CD4-positive, alpha-beta T cell (primary cell): ENCODE measurements around the gene MPRIP. TPM values are rescaled to one million over a fixed set of nuclear protein-coding genes. Genes with fewer than 3 reads are reported as not detected.

Experiments used
- ATAC-seq: fragments of 200-7000 bp; cut with Tn5 transposase; one replicate; pipeline ENCODE4 v1.10.0; 2022; ENCODE audit warnings: mild to moderate bottlenecking; ENCODE audit not compliant: poor library complexity
- CTCF ChIA-PET: fragments of 350-600 bp; sonication (Branson Sonifier 250); formaldehyde crosslinking; loops from one replicate; lab custom pipeline; 2021; ENCODE audit warnings: antibody characterized with exemption, inconsistent platforms; lab: Charles Lee
- POLR2A ChIA-PET: fragments of 350-600 bp; sonication (Branson Sonifier 250); formaldehyde crosslinking; loops from one replicate; lab custom pipeline; 2021; ENCODE audit warnings: antibody characterized with exemption, inconsistent platforms; lab: Charles Lee
- DNase-seq, 14 experiments: peaks; one replicate each; pipeline ENCODE4 v3.0.0-alpha.2; 2013 to 2020; ENCODE audit warnings: mixed read lengths in 2 of 14
- H3K27ac ChIP-seq, 2 donors: one replicate each; pipeline versions ENCODE4 v1.5.1 to v1.7.0; 2013; ENCODE audit warnings: low read length in 2 of 2, low read depth in 1 of 2, mild to moderate bottlenecking in 1 of 2
- H3K27me3 ChIP-seq, 2 experiments: 1 replicate in 1 of 2; 2 replicates in 1 of 2; pipeline versions ENCODE4 v1.6.1 to v1.7.0; 2013; ENCODE audit warnings: low read length in 2 of 2, control low read depth in 1 of 2, mild to moderate bottlenecking in 1 of 2, moderate library complexity in 1 of 2; ENCODE audit not compliant: insufficient read depth in 2 of 2, control insufficient read depth in 1 of 2
- H3K36me3 ChIP-seq: one replicate; pipeline ENCODE4 v1.6.1; 2013; ENCODE audit warnings: low read length, control low read depth; ENCODE audit not compliant: insufficient read depth
- H3K4me1 ChIP-seq: one replicate; pipeline ENCODE4 v1.6.1; 2013; ENCODE audit warnings: low read length, control low read depth; ENCODE audit not compliant: insufficient read depth
- H3K4me3 ChIP-seq: one replicate; pipeline ENCODE4 v1.5.1; 2013; ENCODE audit warnings: mild to moderate bottlenecking, low read length, moderate library complexity
- H3K9me3 ChIP-seq, 2 experiments: 1 replicate in 1 of 2; 2 replicates in 1 of 2; pipeline versions ENCODE4 v1.6.1 to v1.7.0; 2013; ENCODE audit warnings: low read length in 2 of 2, mild to moderate bottlenecking in 2 of 2, control low read depth in 1 of 2, moderate library complexity in 1 of 2; ENCODE audit not compliant: control insufficient read depth in 1 of 2, insufficient read depth in 1 of 2
- H3K27ac Mint-ChIP-seq: one replicate; pipeline ENCODE4 v1.8.0; 2020; ENCODE audit warnings: mixed read lengths
- H3K27me3 Mint-ChIP-seq: one replicate; pipeline ENCODE4 v1.8.0; 2021; ENCODE audit warnings: mixed read lengths
- H3K36me3 Mint-ChIP-seq: one replicate; pipeline ENCODE4 v1.8.0; 2021; ENCODE audit warnings: low read depth, mixed read lengths
- H3K4me1 Mint-ChIP-seq: one replicate; pipeline ENCODE4 v1.8.0; 2021; ENCODE audit warnings: low read depth, mixed read lengths
- H3K4me3 Mint-ChIP-seq: one replicate; pipeline ENCODE4 v1.8.0; 2020; ENCODE audit warnings: mild to moderate bottlenecking, mixed read lengths
- H3K9me3 Mint-ChIP-seq: one replicate; pipeline ENCODE4 v1.8.0; 2020; ENCODE audit warnings: mixed read lengths
- CTCF ChIP-seq: fragments of 200-600 bp; IDR thresholded peaks from one replicate; pipeline ENCODE4 v1.8.0; 2022; ENCODE audit warnings: antibody characterized with exemption, mild to moderate bottlenecking
- intact Hi-C, 2 experiments: fragments of 100-400 bp; cut with DNase I in 1 of 2; cut with micrococcal nuclease in 1 of 2; formaldehyde crosslinking; loops; one replicate each; pipeline versions ENCODE4 v1.15.1 to v1.9.0; 2023 to 2025; cut with DNase I, micrococcal nuclease
- total RNA-seq, 174 experiments: library from RNA in 2 of 174; stranded (reverse) in 2 of 174; gene quantifications; one replicate each; pipeline ENCODE4 v1.2.3 and lab custom pipeline; 2021 to 2026

Gene MPRIP
- total RNA-seq, 2 experiments from 2014 or later: 176 to 188 TPM

DNA sequence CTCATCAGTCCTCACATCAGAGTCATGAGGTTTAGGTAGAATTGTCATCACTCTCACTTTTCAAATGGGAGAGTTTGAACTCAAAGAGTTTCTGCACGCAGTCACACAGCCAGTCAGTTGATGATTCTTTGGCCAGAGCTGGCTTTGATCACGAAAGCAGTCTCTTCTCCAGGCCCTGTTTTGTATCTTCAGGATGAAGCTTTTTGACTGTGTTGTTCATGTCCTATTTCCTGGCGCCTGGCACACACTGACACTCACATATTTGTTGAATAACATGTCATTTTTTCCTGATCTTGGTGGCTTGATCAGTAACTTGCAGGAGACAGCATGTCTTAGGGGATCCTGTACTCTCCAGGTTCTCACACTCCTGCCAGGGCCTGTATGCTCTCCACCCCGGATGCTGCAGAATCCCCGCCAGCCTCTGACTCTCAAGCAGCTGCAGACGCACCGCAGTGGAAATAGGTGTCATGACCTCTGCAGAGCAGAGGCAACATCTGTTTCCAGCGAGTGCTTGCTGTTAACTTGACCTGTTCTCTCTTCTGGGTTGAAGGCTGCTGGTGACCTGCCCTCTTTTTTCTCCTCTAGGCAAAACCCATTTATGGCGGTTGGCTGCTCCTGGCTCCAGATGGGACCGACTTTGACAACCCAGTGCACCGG, 33.0 kb downstream of the MPRIP start:
- ATAC-seq: peak; percentile 87
- peaks cover under 1% of the 10 kb centered on the region for H3K9me3 Mint-ChIP-seq
- CTCF ChIA-PET: no interaction called here
- Histone ChIP-seq H3K27ac (no peak overlapping the region), H3K9me3 (no peaks in the 10 kb centered on the region), H3K36me3 (peaks cover 56% of the 10 kb centered on the region), H3K4me3 (no peak overlapping the region), H3K27me3 (no peaks in the 10 kb centered on the region), H3K4me1 (peaks cover 39% of the 10 kb centered on the region)
- POLR2A ChIA-PET: interaction anchor here (0.6 to 1.0 kb wide), 2 partner anchors 11 to 844 kb away, joined by 3 read pairs; no protein-coding TSS in a partner anchor
- intact Hi-C loops: no loop called here
- H3K27ac Mint-ChIP-seq: peak overlapping the region; percentile 79
- H3K36me3 Mint-ChIP-seq: peaks cover 81% of the 10 kb centered on the region
- peak in 5 of 14 experiments; percentile 4 to 23 (median 12) for DNase-seq
- peaks cover 55% of the 10 kb centered on the region for H3K4me1 Mint-ChIP-seq
- TF ChIP-seq CTCF: no peak
- H3K27me3 Mint-ChIP-seq: no peaks in the 10 kb centered on the region
- H3K4me3 Mint-ChIP-seq: no peak overlapping the region

DNA sequence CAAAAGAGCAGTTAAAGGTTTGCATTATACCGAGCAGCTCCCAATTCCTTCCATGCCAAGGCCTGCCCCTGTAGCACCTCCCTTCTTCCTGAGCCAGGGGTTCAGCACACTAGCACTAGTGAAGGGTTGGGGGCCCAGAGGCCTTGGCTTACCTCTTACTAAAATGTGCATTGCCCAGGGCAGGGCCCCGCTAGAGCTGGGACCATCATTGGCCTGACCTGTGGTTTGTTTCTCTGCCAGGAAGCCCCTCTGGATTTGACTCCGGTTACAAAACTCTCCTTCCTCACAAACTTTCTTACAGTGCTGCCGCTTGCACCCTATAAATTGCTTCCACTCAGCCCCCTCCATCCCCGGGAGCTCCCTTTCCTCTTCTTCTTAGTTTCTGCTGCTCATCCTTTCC, 33.8 kb downstream of the MPRIP start:
- Histone ChIP-seq H3K27ac (no peak overlapping the region), H3K4me1 (peaks cover 34% of the 10 kb centered on the region), H3K27me3 (no peaks in the 10 kb centered on the region), H3K9me3 (no peaks in the 10 kb centered on the region), H3K36me3 (peaks cover 59% of the 10 kb centered on the region), H3K4me3 (no peak overlapping the region)
- TF ChIP-seq CTCF: no peak
- peaks cover 52% of the 10 kb centered on the region for H3K4me1 Mint-ChIP-seq
- H3K9me3 Mint-ChIP-seq: no peaks in the 10 kb centered on the region
- H3K4me3 Mint-ChIP-seq: no peak overlapping the region
- H3K27ac Mint-ChIP-seq: peak overlapping the region; percentile 79
- no peaks in the 10 kb centered on the region for H3K27me3 Mint-ChIP-seq
- intact Hi-C loops: no loop called here
- ChIA-PET POLR2A (no interaction called here), CTCF (no interaction called here)
- H3K36me3 Mint-ChIP-seq: peaks cover 78% of the 10 kb centered on the region
- ATAC-seq (no peak), DNase-seq (no peak)

- Mint-ChIP-seq H3K4me1 (peaks cover 45% of the 10 kb centered on the region), H3K36me3 (peaks cover 73% of the 10 kb centered on the region), H3K4me3 (no peak overlapping the region), H3K27me3 (no peaks in the 10 kb centered on the region), H3K9me3 (no peaks in the 10 kb centered on the region), H3K27ac (no peak overlapping the region)
- Histone ChIP-seq H3K36me3 (peaks cover 53% of the 10 kb centered on the region), H3K27me3 (no peaks in the 10 kb centered on the region), H3K4me3 (no peak overlapping the region), H3K9me3 (no peaks in the 10 kb centered on the region), H3K4me1 (peaks cover 23% of the 10 kb centered on the region), H3K27ac (no peak overlapping the region)
- no peak for ATAC-seq
- CTCF ChIA-PET: no interaction called here
- intact Hi-C loops: no loop called here
- DNase-seq: no peak
- TF ChIP-seq CTCF: no peak
- POLR2A ChIA-PET: no interaction called here
Observed at GRCh38 chr17:17077101-17077500, 34.8 kb downstream of the MPRIP start.
